ENCODE results near the gene AFF3.

- no peak for TF ChIP-seq CTCF (IDR thresholded peaks at IDR 0.05)
- TF ChIP-seq POLR2AphosphoS5 (IDR thresholded peaks at IDR 0.05), result no peak
- TF ChIP-seq EP300 (IDR thresholded peaks at IDR 0.05; ENCODE audit: low read depth), result no peak
- TF ChIP-seq POLR2A (IDR thresholded peaks at IDR 0.05), result no peak
Measured at GRCh38 chr2:99707592-99707991, 434.8 kb downstream of the AFF3 start.
